K562 (cell line): Measurements from ENCODE around the gene TRABD. TPM values are rescaled to one million over a fixed set of nuclear protein-coding genes. Genes with fewer than 3 reads are reported as not detected.

Source experiments
- BDP1 ChIP-seq: IDR thresholded peaks from 3 replicates; pipeline ENCODE4 v1.6.1; 2011; ENCODE audit not compliant: insufficient read length, insufficient read depth
- DIDO1 ChIP-seq: fragments of 450-650 bp; IDR thresholded peaks from 2 replicates; pipeline ENCODE4 v1.6.1; 2016; ENCODE audit warnings: low read depth, missing biosample characterization, missing genetic modification characterization
- FOXP1 ChIP-seq: sonication (generic); formaldehyde crosslinking; IDR thresholded peaks from 2 replicates; pipeline ENCODE4 v1.8.0; 2022; ENCODE audit warnings: mild to moderate bottlenecking, missing genetic modification reagents
- GTF2E2 ChIP-seq: fragments of 200-800 bp; sonication (Bioruptor generic); IDR thresholded peaks from 2 replicates; pipeline ENCODE4 v1.6.1; 2016; ENCODE audit warnings: missing genetic modification characterization, missing compliant biosample characterization
- NR2C2 ChIP-seq, 2 experiments: fragments of 200-800 bp in 1 of 2; sonication (Bioruptor generic) in 1 of 2; sonication (generic) in 1 of 2; formaldehyde crosslinking in 1 of 2; IDR thresholded peaks; 2 replicates each; pipeline versions ENCODE4 v1.6.1 to v1.8.0; 2016 to 2022; ENCODE audit warnings: mild to moderate bottlenecking in 1 of 2, missing compliant biosample characterization in 1 of 2, missing genetic modification characterization in 1 of 2, missing genetic modification reagents in 1 of 2
- POU5F1 ChIP-seq: fragments of 150-350 bp; IDR thresholded peaks from 2 replicates; pipeline ENCODE4 v1.6.1; 2014; ENCODE audit warnings: borderline replicate concordance, low read length, low read depth, mild to moderate bottlenecking; ENCODE audit not compliant: partially characterized antibody
- SMC3 ChIP-seq: conservative IDR thresholded peaks from 2 replicates; pipeline ENCODE4 v1.6.1; 2011; ENCODE audit warnings: low read depth, low read length, improper control_type of control experiment; ENCODE audit not compliant: insufficient read depth
- TEAD4 ChIP-seq, 2 experiments: sonication (generic) in 1 of 2; formaldehyde crosslinking in 1 of 2; IDR thresholded peaks; 2 replicates each; pipeline versions ENCODE4 v1.6.1 to v1.8.0; 2012 to 2022; ENCODE audit warnings: borderline replicate concordance in 1 of 2, inconsistent platforms in 1 of 2, low read length in 1 of 2, mild to moderate bottlenecking in 1 of 2, missing genetic modification reagents in 1 of 2
- TFAM ChIP-seq: fragments of 250-450 bp; sonication (Bioruptor Pico); conservative IDR thresholded peaks from 2 replicates; pipeline ENCODE4 v1.5.0; 2021; ENCODE audit warnings: mild to moderate bottlenecking, moderate library complexity
- ZFPM2 ChIP-seq: fragments of 250-450 bp; sonication (Bioruptor Pico); IDR thresholded peaks from 2 replicates; pipeline ENCODE4 v1.5.1; 2022; ENCODE audit warnings: mild to moderate bottlenecking
- ZNF551 ChIP-seq: fragments of 250-450 bp; sonication (Bioruptor Pico); IDR thresholded peaks from 2 replicates; pipeline ENCODE4 v1.5.0; 2021; ENCODE audit warnings: mild to moderate bottlenecking, moderate library complexity
- ZNF778 ChIP-seq: fragments of 450-650 bp; formaldehyde crosslinking; IDR thresholded peaks from 2 replicates; pipeline ENCODE4 v1.4.0; 2020; ENCODE audit warnings: mild to moderate bottlenecking, moderate library complexity
- polyA plus RNA-seq, 8 experiments: library from polyadenylated mRNA; depleted of rRNA in 4 of 8; stranded (reverse) in 5 of 8; unstranded in 3 of 8; fragments of >200 nt; fragmentation: Nextera tagmentation in 2 of 8; fragmentation: Illumina TruSeq in 1 of 8; extraction: Ambion mirVana in 2 of 8; extraction: Trizol in 1 of 8; gene quantifications; 2 replicates each; pipeline versions ENCODE4 v1.2.1 to v1.2.3, GENCODE V29; 2011 to 2014; ENCODE audit warnings: inconsistent platforms in 1 of 8, missing spikeins in 1 of 8
- total RNA-seq, 7 experiments: library from RNA; depleted of rRNA in 6 of 7; stranded (reverse); fragments of >200 nt in 6 of 7; fragmentation: Illumina TruSeq in 2 of 7; extraction: Trizol in 2 of 7; gene quantifications; 2 replicates each; pipeline versions ENCODE4 v1.2.1 to v1.2.3, GENCODE V29; 2011 to 2021; ENCODE audit warnings: low replicate concordance in 1 of 7
- TF ChIP-seq, protein P1 (sequence below): sonication (generic); formaldehyde crosslinking; IDR thresholded peaks from 2 replicates; pipeline ENCODE4 v1.8.0; 2022; ENCODE audit warnings: mild to moderate bottlenecking, missing genetic modification reagents, borderline replicate concordance
- TF ChIP-seq, protein P2 (sequence below): sonication (generic); formaldehyde crosslinking; IDR thresholded peaks from 2 replicates; pipeline ENCODE4 v1.8.0; 2022; ENCODE audit warnings: mild to moderate bottlenecking, missing genetic modification reagents
- TF ChIP-seq, protein P3 (sequence below): fragments of 200-800 bp; sonication (Bioruptor generic); IDR thresholded peaks from 2 replicates; pipeline ENCODE4 v1.6.1; 2017; ENCODE audit warnings: missing genetic modification characterization, missing compliant biosample characterization
- TF ChIP-seq, protein P4 (sequence below): fragments of 250-450 bp; sonication (Bioruptor Pico); IDR thresholded peaks from 2 replicates; pipeline ENCODE4 v1.8.0; 2021; ENCODE audit warnings: moderate library complexity, mild to moderate bottlenecking, inconsistent platforms
- TF ChIP-seq, protein P5 (sequence below): IDR thresholded peaks from 3 replicates; pipeline ENCODE4 v1.6.1; 2011; ENCODE audit warnings: borderline replicate concordance, mild to moderate bottlenecking; ENCODE audit not compliant: insufficient read length, insufficient read depth

TRABD gene
- total and polyA plus RNA-seq, 9 of the 15 experiments (the other 6 are each of a cell fraction or from before 2014, with no cell fraction given), result 0.08 to 62.9 (median 14.0) TPM

DNA sequence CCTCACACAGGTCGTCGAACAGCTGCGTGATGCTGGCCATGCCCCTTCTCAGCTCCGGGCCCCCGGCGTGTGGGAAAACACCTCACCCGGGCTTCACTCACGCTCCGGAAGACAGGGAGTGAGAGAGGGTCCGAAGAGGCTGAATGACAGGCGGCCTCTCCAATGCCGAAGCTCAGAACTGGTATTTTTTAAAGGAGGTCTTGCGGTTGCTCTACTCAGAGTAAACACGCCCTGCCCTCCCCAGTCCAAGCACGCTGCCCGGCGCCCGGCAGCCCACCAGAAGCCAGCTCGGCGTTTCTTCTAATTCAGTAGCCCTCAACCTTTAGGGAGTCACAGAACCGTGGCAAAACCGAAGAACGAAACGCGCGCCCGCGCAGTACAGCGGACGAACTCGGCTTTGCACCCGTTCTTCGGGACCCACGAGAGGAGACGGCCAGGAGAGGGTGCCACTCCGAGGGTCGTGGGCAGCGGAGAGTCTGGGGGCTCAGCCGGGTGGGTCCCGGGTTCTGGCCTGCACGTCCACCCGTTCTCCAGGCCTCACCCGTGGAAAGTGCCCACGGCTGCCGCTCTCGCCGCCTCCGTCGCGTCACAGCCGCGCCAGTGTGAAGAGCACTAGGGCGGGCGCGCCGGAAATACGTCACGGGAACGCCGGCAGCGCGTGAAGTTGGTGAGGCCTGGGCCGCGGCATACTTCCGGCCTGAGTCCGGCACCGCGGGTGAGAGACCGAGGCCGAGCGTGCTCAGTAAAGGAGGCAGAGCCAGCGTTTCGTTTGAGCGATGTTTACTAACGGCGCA, 58.9 kb downstream of the TRABD start, which contains the start of gene TUBGCP6 (continued):
- TF ChIP-seq NR2C2 (CRISPR knock-in tag; IDR thresholded peaks at IDR 0.05) (0 out of 2 replicates have a peak, but pooled peaks have one; percentile 49), NR2C2 (tag; IDR thresholded peaks at IDR 0.05) (peak; percentile 40; the same call in 1 of the 2 replicates), ZNF551 (CRISPR knock-in tag) (no peak), BDP1 (no peak), DIDO1 (tag) (peak; percentile 78; the same call in 1 of the 2 replicates), TEAD4 (IDR thresholded peaks at IDR 0.05; ENCODE audit: low read length) (no peak), TEAD4 (CRISPR knock-in tag; IDR thresholded peaks at IDR 0.05; ENCODE audit: borderline replicate concordance) (no peak), ZFPM2 (no peak), GTF2E2 (tag) (no peak), SMC3 (no peak), TFAM (no peak), FOXP1 (CRISPR knock-in tag) (0 out of 2 replicates have a peak, but pooled peaks have one; percentile 23), POU5F1 (no peak), ZNF778 (CRISPR knock-in tag) (no peak)
- TF ChIP-seq, protein P1, sequence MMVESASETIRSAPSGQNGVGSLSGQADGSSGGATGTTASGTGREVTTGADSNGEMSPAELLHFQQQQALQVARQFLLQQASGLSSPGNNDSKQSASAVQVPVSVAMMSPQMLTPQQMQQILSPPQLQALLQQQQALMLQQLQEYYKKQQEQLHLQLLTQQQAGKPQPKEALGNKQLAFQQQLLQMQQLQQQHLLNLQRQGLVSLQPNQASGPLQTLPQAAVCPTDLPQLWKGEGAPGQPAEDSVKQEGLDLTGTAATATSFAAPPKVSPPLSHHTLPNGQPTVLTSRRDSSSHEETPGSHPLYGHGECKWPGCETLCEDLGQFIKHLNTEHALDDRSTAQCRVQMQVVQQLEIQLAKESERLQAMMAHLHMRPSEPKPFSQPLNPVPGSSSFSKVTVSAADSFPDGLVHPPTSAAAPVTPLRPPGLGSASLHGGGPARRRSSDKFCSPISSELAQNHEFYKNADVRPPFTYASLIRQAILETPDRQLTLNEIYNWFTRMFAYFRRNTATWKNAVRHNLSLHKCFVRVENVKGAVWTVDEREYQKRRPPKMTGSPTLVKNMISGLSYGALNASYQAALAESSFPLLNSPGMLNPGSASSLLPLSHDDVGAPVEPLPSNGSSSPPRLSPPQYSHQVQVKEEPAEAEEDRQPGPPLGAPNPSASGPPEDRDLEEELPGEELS (CRISPR knock-in tag), result 0 out of 2 replicates have a peak, but pooled peaks have one; percentile 14
- TF ChIP-seq, protein P2, sequence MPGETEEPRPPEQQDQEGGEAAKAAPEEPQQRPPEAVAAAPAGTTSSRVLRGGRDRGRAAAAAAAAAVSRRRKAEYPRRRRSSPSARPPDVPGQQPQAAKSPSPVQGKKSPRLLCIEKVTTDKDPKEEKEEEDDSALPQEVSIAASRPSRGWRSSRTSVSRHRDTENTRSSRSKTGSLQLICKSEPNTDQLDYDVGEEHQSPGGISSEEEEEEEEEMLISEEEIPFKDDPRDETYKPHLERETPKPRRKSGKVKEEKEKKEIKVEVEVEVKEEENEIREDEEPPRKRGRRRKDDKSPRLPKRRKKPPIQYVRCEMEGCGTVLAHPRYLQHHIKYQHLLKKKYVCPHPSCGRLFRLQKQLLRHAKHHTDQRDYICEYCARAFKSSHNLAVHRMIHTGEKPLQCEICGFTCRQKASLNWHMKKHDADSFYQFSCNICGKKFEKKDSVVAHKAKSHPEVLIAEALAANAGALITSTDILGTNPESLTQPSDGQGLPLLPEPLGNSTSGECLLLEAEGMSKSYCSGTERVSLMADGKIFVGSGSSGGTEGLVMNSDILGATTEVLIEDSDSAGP (CRISPR knock-in tag), result no peak
- TF ChIP-seq, protein P3, sequence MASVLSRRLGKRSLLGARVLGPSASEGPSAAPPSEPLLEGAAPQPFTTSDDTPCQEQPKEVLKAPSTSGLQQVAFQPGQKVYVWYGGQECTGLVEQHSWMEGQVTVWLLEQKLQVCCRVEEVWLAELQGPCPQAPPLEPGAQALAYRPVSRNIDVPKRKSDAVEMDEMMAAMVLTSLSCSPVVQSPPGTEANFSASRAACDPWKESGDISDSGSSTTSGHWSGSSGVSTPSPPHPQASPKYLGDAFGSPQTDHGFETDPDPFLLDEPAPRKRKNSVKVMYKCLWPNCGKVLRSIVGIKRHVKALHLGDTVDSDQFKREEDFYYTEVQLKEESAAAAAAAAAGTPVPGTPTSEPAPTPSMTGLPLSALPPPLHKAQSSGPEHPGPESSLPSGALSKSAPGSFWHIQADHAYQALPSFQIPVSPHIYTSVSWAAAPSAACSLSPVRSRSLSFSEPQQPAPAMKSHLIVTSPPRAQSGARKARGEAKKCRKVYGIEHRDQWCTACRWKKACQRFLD, result no peak
- TF ChIP-seq, protein P4, sequence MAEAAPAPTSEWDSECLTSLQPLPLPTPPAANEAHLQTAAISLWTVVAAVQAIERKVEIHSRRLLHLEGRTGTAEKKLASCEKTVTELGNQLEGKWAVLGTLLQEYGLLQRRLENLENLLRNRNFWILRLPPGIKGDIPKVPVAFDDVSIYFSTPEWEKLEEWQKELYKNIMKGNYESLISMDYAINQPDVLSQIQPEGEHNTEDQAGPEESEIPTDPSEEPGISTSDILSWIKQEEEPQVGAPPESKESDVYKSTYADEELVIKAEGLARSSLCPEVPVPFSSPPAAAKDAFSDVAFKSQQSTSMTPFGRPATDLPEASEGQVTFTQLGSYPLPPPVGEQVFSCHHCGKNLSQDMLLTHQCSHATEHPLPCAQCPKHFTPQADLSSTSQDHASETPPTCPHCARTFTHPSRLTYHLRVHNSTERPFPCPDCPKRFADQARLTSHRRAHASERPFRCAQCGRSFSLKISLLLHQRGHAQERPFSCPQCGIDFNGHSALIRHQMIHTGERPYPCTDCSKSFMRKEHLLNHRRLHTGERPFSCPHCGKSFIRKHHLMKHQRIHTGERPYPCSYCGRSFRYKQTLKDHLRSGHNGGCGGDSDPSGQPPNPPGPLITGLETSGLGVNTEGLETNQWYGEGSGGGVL, result no peak
- TF ChIP-seq, protein P5, sequence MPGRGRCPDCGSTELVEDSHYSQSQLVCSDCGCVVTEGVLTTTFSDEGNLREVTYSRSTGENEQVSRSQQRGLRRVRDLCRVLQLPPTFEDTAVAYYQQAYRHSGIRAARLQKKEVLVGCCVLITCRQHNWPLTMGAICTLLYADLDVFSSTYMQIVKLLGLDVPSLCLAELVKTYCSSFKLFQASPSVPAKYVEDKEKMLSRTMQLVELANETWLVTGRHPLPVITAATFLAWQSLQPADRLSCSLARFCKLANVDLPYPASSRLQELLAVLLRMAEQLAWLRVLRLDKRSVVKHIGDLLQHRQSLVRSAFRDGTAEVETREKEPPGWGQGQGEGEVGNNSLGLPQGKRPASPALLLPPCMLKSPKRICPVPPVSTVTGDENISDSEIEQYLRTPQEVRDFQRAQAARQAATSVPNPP, result no peak
